ENCODE results near the gene PHF21B. TPM values are rescaled to one million over a fixed set of nuclear protein-coding genes. Genes with fewer than 3 reads are reported as not detected.

Gene PHF21B
- total and polyA plus RNA-seq, 2 donors (not counting 1 experiment from before 2014, with no cell fraction given) = 0.17 TPM; not detected in 1

DNA sequence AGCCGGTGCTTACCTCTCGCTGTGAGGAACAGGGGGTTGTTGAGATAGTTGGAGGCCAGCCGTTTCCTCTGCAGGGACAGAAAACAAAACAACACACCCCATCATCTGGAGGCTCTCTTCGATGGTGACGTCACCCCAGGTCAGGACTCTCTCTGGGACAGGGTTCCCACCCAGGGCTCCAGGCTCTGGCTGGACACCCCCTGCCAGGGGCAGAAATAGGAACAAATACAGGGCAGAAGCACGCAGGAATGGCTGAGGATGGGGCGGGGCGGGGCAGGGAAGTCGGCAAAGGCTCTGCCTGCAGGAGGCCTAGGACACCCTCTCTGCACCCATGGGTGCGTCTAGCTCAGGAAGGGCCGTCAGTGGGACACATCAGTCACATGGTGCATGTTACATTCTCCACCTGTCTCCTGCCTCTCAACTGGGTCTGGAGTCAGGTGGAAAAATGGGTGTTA, 118.5 kb downstream of the PHF21B start:
- DNase-seq (ENCODE audit: low read depth in 2 of 2) = no peak
- no peaks in the 10 kb centered on the region for H3K9me3 ChIP-seq (ENCODE audit: control insufficient read depth, insufficient read depth, low read depth, low read length)

GRCh38 chr22:44890416-44891292, 119.2 kb downstream of the PHF21B start:
- Histone ChIP-seq H2AFZ (ENCODE audit: low read length) (no peak overlapping the region), H3K9me3 (ENCODE audit: control insufficient read depth, insufficient read depth, low read depth, low read length) (no peaks in the 10 kb centered on the region), H3K36me3 (ENCODE audit: control insufficient read depth, insufficient read depth, low read length) (no peaks in the 10 kb centered on the region), H3K79me2 (ENCODE audit: control insufficient read depth, insufficient read depth, low read length) (no peaks in the 10 kb centered on the region), H3K4me2 (ENCODE audit: extremely low read depth, insufficient read depth, low read length) (no peak overlapping the region), H3K27ac (ENCODE audit: insufficient read depth, low read length) (no peak overlapping the region), H3K4me1 (ENCODE audit: control insufficient read depth, extremely low read depth, insufficient read depth, low read length) (no peaks in the 10 kb centered on the region), H3K27me3 (ENCODE audit: control insufficient read depth, insufficient read depth, low read length) (no peaks in the 10 kb centered on the region), H3K4me3 (replicated peaks in 1 of 4; ENCODE audit: control extremely low read depth in 1 of 4, insufficient read depth in 1 of 4, low read depth in 3 of 4, low read length in 4 of 4) (no peak overlapping the region), H4K20me1 (ENCODE audit: control insufficient read depth, extremely low read depth, insufficient read depth, low read length) (no peaks in the 10 kb centered on the region), H3K9ac (ENCODE audit: insufficient read depth, low read length) (no peak overlapping the region)
- DNase-seq (ENCODE audit: low read depth in 2 of 2) = no peak
- TF ChIP-seq CTCF (conservative IDR thresholded peaks at IDR 0.05 in 1 of 2, IDR thresholded peaks at IDR 0.05 in 1 of 2; ENCODE audit: low read depth in 1 of 2, low read length in 2 of 2) = no peak
- TF ChIP-seq EZH2 (IDR thresholded peaks at IDR 0.05; ENCODE audit: low read length, missing control alignments) = no peak

More for the DNA sequence above, 118.5 kb downstream of the PHF21B start:
- no peak overlapping the region for H3K4me3 ChIP-seq (replicated peaks in 1 of 4; ENCODE audit: control extremely low read depth in 1 of 4, insufficient read depth in 1 of 4, low read depth in 3 of 4, low read length in 4 of 4)
- no peaks in the 10 kb centered on the region for H3K36me3 ChIP-seq (ENCODE audit: control insufficient read depth, insufficient read depth, low read length)
- H3K4me2 ChIP-seq (ENCODE audit: extremely low read depth, insufficient read depth, low read length) = no peak overlapping the region
- no peaks in the 10 kb centered on the region for H3K27me3 ChIP-seq (ENCODE audit: control insufficient read depth, insufficient read depth, low read length)
- no peaks in the 10 kb centered on the region for H4K20me1 ChIP-seq (ENCODE audit: control insufficient read depth, extremely low read depth, insufficient read depth, low read length)
- no peaks in the 10 kb centered on the region for H3K79me2 ChIP-seq (ENCODE audit: control insufficient read depth, insufficient read depth, low read length)
- H3K27ac ChIP-seq (ENCODE audit: insufficient read depth, low read length) = no peak overlapping the region
- no peak overlapping the region for H2AFZ ChIP-seq (ENCODE audit: low read length)
- TF ChIP-seq EZH2 (IDR thresholded peaks at IDR 0.05; ENCODE audit: low read length, missing control alignments) (no peak), CTCF (conservative IDR thresholded peaks at IDR 0.05 in 1 of 2, IDR thresholded peaks at IDR 0.05 in 1 of 2; ENCODE audit: low read depth in 1 of 2, low read length in 2 of 2) (no peak)
- no peak overlapping the region for H3K9ac ChIP-seq (ENCODE audit: insufficient read depth, low read length)
- no peaks in the 10 kb centered on the region for H3K4me1 ChIP-seq (ENCODE audit: control insufficient read depth, extremely low read depth, insufficient read depth, low read length)

GRCh38 chr22:44889255-44889878, 120.4 kb downstream of the PHF21B start:
- no peak overlapping the region for H3K9ac ChIP-seq (ENCODE audit: insufficient read depth, low read length)
- H2AFZ ChIP-seq (ENCODE audit: low read length) = no peak overlapping the region
- TF ChIP-seq CTCF (conservative IDR thresholded peaks at IDR 0.05 in 1 of 2, IDR thresholded peaks at IDR 0.05 in 1 of 2; ENCODE audit: low read depth in 1 of 2, low read length in 2 of 2) = no peak
- TF ChIP-seq EZH2 (IDR thresholded peaks at IDR 0.05; ENCODE audit: low read length, missing control alignments) = no peak
- no peak overlapping the region for H3K27ac ChIP-seq (ENCODE audit: insufficient read depth, low read length)
- no peaks in the 10 kb centered on the region for H3K9me3 ChIP-seq (ENCODE audit: control insufficient read depth, insufficient read depth, low read depth, low read length)
- H4K20me1 ChIP-seq (ENCODE audit: control insufficient read depth, extremely low read depth, insufficient read depth, low read length) = no peaks in the 10 kb centered on the region
- DNase-seq (ENCODE audit: low read depth in 2 of 2) = no peak
- H3K36me3 ChIP-seq (ENCODE audit: control insufficient read depth, insufficient read depth, low read length) = no peaks in the 10 kb centered on the region
- no peaks in the 10 kb centered on the region for H3K4me1 ChIP-seq (ENCODE audit: control insufficient read depth, extremely low read depth, insufficient read depth, low read length)
- no peaks in the 10 kb centered on the region for H3K27me3 ChIP-seq (ENCODE audit: control insufficient read depth, insufficient read depth, low read length)
- H3K4me3 ChIP-seq (replicated peaks in 1 of 4; ENCODE audit: control extremely low read depth in 1 of 4, insufficient read depth in 1 of 4, low read depth in 3 of 4, low read length in 4 of 4) = no peak overlapping the region
- H3K4me2 ChIP-seq (ENCODE audit: extremely low read depth, insufficient read depth, low read length) = no peak overlapping the region
- H3K79me2 ChIP-seq (ENCODE audit: control insufficient read depth, insufficient read depth, low read length) = no peaks in the 10 kb centered on the region
